ENCODE data around the gene PAFAH1B1. TPM values are rescaled to one million over a fixed set of nuclear protein-coding genes. Genes with fewer than 3 reads are reported as not detected.

Gene PAFAH1B1
- total RNA-seq, 1 experiment from 2014 or later: 114 TPM

DNA sequence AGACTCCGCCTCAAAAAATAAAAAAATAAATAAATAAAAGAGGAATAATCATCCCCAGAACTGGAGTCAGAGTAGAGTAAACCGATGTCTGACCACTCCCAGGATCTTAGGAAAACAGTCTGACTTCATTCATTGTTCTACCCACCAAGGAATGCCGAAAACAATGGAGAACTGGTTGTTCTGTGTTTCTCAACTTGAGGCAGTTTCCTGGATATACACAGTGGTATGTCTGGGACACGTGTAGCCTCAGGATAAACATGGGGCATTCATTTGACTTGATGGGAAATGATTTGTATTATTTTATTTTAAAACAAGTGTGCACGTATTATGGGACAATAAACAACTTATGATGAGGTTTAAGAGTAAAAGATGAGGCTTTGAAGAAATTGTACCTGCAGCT lies 32.8 kb upstream of the PAFAH1B1 start:
- no peak overlapping the region for H3K27ac Mint-ChIP-seq
- DNase-seq (ENCODE audit: low spot score) (no peak), ATAC-seq (no peak)
- TF ChIP-seq, protein P1, sequence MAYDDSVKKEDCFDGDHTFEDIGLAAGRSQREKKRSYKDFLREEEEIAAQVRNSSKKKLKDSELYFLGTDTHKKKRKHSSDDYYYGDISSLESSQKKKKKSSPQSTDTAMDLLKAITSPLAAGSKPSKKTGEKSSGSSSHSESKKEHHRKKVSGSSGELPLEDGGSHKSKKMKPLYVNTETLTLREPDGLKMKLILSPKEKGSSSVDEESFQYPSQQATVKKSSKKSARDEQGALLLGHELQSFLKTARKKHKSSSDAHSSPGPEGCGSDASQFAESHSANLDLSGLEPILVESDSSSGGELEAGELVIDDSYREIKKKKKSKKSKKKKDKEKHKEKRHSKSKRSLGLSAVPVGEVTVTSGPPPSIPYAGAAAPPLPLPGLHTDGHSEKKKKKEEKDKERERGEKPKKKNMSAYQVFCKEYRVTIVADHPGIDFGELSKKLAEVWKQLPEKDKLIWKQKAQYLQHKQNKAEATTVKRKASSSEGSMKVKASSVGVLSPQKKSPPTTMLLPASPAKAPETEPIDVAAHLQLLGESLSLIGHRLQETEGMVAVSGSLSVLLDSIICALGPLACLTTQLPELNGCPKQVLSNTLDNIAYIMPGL (CRISPR knock-in tag; IDR thresholded peaks at IDR 0.05): no peak
- TF ChIP-seq, protein P2, sequence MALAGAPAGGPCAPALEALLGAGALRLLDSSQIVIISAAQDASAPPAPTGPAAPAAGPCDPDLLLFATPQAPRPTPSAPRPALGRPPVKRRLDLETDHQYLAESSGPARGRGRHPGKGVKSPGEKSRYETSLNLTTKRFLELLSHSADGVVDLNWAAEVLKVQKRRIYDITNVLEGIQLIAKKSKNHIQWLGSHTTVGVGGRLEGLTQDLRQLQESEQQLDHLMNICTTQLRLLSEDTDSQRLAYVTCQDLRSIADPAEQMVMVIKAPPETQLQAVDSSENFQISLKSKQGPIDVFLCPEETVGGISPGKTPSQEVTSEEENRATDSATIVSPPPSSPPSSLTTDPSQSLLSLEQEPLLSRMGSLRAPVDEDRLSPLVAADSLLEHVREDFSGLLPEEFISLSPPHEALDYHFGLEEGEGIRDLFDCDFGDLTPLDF (CRISPR knock-in tag; IDR thresholded peaks at IDR 0.05): no peak
- no peak for TF ChIP-seq GABPB1 (CRISPR knock-in tag; IDR thresholded peaks at IDR 0.05)
- TF ChIP-seq, protein P3, sequence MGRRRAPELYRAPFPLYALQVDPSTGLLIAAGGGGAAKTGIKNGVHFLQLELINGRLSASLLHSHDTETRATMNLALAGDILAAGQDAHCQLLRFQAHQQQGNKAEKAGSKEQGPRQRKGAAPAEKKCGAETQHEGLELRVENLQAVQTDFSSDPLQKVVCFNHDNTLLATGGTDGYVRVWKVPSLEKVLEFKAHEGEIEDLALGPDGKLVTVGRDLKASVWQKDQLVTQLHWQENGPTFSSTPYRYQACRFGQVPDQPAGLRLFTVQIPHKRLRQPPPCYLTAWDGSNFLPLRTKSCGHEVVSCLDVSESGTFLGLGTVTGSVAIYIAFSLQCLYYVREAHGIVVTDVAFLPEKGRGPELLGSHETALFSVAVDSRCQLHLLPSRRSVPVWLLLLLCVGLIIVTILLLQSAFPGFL (CRISPR knock-in tag; IDR thresholded peaks at IDR 0.05; ENCODE audit: borderline replicate concordance): no peak
- TF ChIP-seq, protein P4, sequence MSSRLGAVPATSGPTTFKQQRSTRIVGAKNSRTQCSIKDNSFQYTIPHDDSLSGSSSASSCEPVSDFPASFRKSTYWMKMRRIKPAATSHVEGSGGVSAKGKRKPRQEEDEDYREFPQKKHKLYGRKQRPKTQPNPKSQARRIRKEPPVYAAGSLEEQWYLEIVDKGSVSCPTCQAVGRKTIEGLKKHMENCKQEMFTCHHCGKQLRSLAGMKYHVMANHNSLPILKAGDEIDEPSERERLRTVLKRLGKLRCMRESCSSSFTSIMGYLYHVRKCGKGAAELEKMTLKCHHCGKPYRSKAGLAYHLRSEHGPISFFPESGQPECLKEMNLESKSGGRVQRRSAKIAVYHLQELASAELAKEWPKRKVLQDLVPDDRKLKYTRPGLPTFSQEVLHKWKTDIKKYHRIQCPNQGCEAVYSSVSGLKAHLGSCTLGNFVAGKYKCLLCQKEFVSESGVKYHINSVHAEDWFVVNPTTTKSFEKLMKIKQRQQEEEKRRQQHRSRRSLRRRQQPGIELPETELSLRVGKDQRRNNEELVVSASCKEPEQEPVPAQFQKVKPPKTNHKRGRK (CRISPR knock-in tag; IDR thresholded peaks at IDR 0.05; ENCODE audit: borderline replicate concordance): no peak
- TF ChIP-seq, protein P5, sequence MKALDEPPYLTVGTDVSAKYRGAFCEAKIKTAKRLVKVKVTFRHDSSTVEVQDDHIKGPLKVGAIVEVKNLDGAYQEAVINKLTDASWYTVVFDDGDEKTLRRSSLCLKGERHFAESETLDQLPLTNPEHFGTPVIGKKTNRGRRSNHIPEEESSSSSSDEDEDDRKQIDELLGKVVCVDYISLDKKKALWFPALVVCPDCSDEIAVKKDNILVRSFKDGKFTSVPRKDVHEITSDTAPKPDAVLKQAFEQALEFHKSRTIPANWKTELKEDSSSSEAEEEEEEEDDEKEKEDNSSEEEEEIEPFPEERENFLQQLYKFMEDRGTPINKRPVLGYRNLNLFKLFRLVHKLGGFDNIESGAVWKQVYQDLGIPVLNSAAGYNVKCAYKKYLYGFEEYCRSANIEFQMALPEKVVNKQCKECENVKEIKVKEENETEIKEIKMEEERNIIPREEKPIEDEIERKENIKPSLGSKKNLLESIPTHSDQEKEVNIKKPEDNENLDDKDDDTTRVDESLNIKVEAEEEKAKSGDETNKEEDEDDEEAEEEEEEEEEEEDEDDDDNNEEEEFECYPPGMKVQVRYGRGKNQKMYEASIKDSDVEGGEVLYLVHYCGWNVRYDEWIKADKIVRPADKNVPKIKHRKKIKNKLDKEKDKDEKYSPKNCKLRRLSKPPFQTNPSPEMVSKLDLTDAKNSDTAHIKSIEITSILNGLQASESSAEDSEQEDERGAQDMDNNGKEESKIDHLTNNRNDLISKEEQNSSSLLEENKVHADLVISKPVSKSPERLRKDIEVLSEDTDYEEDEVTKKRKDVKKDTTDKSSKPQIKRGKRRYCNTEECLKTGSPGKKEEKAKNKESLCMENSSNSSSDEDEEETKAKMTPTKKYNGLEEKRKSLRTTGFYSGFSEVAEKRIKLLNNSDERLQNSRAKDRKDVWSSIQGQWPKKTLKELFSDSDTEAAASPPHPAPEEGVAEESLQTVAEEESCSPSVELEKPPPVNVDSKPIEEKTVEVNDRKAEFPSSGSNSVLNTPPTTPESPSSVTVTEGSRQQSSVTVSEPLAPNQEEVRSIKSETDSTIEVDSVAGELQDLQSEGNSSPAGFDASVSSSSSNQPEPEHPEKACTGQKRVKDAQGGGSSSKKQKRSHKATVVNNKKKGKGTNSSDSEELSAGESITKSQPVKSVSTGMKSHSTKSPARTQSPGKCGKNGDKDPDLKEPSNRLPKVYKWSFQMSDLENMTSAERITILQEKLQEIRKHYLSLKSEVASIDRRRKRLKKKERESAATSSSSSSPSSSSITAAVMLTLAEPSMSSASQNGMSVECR (CRISPR knock-in tag; IDR thresholded peaks at IDR 0.05; ENCODE audit: borderline replicate concordance): no peak
- TF ChIP-seq, protein P6, sequence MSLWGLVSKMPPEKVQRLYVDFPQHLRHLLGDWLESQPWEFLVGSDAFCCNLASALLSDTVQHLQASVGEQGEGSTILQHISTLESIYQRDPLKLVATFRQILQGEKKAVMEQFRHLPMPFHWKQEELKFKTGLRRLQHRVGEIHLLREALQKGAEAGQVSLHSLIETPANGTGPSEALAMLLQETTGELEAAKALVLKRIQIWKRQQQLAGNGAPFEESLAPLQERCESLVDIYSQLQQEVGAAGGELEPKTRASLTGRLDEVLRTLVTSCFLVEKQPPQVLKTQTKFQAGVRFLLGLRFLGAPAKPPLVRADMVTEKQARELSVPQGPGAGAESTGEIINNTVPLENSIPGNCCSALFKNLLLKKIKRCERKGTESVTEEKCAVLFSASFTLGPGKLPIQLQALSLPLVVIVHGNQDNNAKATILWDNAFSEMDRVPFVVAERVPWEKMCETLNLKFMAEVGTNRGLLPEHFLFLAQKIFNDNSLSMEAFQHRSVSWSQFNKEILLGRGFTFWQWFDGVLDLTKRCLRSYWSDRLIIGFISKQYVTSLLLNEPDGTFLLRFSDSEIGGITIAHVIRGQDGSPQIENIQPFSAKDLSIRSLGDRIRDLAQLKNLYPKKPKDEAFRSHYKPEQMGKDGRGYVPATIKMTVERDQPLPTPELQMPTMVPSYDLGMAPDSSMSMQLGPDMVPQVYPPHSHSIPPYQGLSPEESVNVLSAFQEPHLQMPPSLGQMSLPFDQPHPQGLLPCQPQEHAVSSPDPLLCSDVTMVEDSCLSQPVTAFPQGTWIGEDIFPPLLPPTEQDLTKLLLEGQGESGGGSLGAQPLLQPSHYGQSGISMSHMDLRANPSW (CRISPR knock-in tag; conservative IDR thresholded peaks at IDR 0.05; ENCODE audit: low read depth): no peak
- CTCF ChIA-PET: no interaction called here
- POLR2A ChIA-PET: interaction anchor here (0.6 kb wide), 1 partner anchor 1652 kb away, joined by 3 read pairs; no protein-coding TSS in a partner anchor
- no peak overlapping the region for H3K4me3 Mint-ChIP-seq
- peaks cover 5% of the 10 kb centered on the region for H3K27me3 Mint-ChIP-seq (ENCODE audit: low read depth)
- H3K4me1 Mint-ChIP-seq: 0 out of 2 replicates have a peak, but pooled peaks cover 2% of the 10 kb centered on the region
- peaks cover 24% of the 10 kb centered on the region for H3K9me3 Mint-ChIP-seq
- H3K36me3 Mint-ChIP-seq: peaks cover 16% of the 10 kb centered on the region

DNA sequence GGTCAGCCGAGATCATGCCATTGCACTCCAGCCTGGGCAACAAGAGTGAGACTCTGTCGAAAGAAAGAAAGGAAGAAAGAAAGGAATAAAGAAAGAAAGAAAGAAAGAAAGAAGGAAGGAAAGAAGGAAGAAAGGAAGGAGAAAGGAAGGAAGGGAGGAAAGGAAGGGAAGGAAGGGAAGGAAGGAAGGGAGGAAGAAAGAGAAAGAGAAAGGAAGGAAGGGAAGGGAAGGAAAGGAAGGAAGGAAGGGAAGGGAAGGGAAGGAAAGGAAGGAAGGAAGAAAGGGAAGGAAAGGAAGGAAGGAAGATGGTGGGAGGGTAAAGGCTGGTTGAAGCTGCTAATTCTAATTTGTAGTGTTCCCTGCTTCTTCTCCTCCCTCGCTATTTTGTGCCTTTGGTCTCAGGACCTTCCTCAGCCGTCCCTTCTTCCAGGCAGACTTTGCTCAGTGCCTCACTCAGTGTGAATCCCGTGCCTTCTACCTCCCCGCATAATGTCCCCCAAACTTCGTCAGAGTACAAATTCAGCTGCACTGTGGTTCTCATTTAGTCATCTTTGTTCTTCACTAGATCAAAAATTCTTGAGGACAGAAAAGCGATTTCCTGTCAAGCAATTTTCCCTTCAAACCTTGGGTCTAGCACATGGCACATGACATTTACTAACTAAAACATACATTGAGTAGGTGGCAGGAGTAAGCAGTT lies 31.1 kb upstream of the PAFAH1B1 start:
- Mint-ChIP-seq H3K36me3 (peaks cover 16% of the 10 kb centered on the region), H3K4me1 (0 out of 2 replicates have a peak, but pooled peaks cover 2% of the 10 kb centered on the region), H3K9me3 (peaks cover 17% of the 10 kb centered on the region), H3K27ac (no peak overlapping the region), H3K27me3 (ENCODE audit: low read depth) (peaks cover 5% of the 10 kb centered on the region), H3K4me3 (no peak overlapping the region)
- no peak for ATAC-seq
- ChIA-PET POLR2A (no interaction called here), CTCF (no interaction called here)
- no peak for DNase-seq (ENCODE audit: low spot score)
- TF ChIP-seq ZNF219 (CRISPR knock-in tag; IDR thresholded peaks at IDR 0.05; ENCODE audit: borderline replicate concordance) (no peak), ZNF671 (CRISPR knock-in tag; IDR thresholded peaks at IDR 0.05) (no peak), NR1H2 (CRISPR knock-in tag; IDR thresholded peaks at IDR 0.05) (no peak)
- TF ChIP-seq, protein P1 (CRISPR knock-in tag; IDR thresholded peaks at IDR 0.05): no peak
- TF ChIP-seq, protein P7, sequence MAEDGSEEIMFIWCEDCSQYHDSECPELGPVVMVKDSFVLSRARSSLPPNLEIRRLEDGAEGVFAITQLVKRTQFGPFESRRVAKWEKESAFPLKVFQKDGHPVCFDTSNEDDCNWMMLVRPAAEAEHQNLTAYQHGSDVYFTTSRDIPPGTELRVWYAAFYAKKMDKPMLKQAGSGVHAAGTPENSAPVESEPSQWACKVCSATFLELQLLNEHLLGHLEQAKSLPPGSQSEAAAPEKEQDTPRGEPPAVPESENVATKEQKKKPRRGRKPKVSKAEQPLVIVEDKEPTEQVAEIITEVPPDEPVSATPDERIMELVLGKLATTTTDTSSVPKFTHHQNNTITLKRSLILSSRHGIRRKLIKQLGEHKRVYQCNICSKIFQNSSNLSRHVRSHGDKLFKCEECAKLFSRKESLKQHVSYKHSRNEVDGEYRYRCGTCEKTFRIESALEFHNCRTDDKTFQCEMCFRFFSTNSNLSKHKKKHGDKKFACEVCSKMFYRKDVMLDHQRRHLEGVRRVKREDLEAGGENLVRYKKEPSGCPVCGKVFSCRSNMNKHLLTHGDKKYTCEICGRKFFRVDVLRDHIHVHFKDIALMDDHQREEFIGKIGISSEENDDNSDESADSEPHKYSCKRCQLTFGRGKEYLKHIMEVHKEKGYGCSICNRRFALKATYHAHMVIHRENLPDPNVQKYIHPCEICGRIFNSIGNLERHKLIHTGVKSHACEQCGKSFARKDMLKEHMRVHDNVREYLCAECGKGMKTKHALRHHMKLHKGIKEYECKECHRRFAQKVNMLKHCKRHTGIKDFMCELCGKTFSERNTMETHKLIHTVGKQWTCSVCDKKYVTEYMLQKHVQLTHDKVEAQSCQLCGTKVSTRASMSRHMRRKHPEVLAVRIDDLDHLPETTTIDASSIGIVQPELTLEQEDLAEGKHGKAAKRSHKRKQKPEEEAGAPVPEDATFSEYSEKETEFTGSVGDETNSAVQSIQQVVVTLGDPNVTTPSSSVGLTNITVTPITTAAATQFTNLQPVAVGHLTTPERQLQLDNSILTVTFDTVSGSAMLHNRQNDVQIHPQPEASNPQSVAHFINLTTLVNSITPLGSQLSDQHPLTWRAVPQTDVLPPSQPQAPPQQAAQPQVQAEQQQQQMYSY (CRISPR knock-in tag; IDR thresholded peaks at IDR 0.05): no peak
- TF ChIP-seq, protein P8, sequence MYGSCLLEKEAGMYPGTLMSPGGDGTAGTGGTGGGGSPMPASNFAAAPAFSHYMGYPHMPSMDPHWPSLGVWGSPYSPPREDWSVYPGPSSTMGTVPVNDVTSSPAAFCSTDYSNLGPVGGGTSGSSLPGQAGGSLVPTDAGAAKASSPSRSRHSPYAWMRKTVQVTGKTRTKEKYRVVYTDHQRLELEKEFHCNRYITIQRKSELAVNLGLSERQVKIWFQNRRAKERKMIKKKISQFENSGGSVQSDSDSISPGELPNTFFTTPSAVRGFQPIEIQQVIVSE (CRISPR knock-in tag; IDR thresholded peaks at IDR 0.05; ENCODE audit: borderline replicate concordance): no peak

Data from WTC11 (cell line).